ENCODE measurements around the gene SETD5. TPM values are rescaled to one million over a fixed set of nuclear protein-coding genes. Genes with fewer than 3 reads are reported as not detected.

The SETD5 gene
- total RNA-seq, 2 experiments from 2014 or later = 118 to 128 TPM

DNA sequence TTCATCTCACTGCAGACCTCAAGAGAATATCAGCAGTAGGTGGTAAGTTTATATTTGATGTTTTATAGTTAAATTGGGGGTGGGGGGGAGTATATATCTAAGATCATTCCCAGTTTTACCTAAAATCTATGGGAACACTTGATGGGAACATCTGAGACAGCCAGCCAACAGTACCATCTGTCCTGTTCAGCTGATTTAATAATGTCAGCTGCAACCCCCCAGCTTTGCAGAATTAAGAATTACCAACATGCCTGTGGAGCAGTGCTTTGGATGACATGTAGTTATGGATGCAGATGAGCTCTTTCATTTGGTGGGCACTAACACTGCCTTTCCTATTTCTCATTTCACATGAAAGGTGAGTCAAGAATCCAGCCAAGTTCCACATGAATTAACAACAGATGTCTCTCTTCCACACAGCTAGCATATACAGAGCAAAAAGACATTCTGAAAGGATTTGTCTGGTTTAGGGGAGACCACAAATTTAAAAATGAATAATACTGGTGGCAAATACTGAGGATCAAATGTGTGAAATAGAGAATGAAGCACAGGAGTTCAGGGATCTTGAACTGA is 76.2 kb downstream of the SETD5 start:
- TF ChIP-seq, protein P1, sequence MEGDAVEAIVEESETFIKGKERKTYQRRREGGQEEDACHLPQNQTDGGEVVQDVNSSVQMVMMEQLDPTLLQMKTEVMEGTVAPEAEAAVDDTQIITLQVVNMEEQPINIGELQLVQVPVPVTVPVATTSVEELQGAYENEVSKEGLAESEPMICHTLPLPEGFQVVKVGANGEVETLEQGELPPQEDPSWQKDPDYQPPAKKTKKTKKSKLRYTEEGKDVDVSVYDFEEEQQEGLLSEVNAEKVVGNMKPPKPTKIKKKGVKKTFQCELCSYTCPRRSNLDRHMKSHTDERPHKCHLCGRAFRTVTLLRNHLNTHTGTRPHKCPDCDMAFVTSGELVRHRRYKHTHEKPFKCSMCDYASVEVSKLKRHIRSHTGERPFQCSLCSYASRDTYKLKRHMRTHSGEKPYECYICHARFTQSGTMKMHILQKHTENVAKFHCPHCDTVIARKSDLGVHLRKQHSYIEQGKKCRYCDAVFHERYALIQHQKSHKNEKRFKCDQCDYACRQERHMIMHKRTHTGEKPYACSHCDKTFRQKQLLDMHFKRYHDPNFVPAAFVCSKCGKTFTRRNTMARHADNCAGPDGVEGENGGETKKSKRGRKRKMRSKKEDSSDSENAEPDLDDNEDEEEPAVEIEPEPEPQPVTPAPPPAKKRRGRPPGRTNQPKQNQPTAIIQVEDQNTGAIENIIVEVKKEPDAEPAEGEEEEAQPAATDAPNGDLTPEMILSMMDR (IDR thresholded peaks at IDR 0.05) = no peak
- no peak overlapping the region for H3K4me3 Mint-ChIP-seq
- DNase-seq = no peak
- POLR2A ChIA-PET = no interaction called here
- H3K4me1 Mint-ChIP-seq (ENCODE audit: low read depth) = peaks cover 1% of the 10 kb centered on the region
- intact Hi-C loops (cut with micrococcal nuclease) = no loop called here
- H3K27ac Mint-ChIP-seq = no peak overlapping the region
- ATAC-seq = no peak
- CTCF ChIA-PET = interaction anchor here (0.8 to 1.4 kb wide), 3 partner anchors 27 to 254 kb away, joined by 4 read pairs; no protein-coding TSS in a partner anchor
- peaks cover 73% of the 10 kb centered on the region for H3K36me3 Mint-ChIP-seq (ENCODE audit: low read depth)
- H3K9me3 Mint-ChIP-seq = no peaks in the 10 kb centered on the region
- H3K27me3 Mint-ChIP-seq = no peaks in the 10 kb centered on the region

DNA sequence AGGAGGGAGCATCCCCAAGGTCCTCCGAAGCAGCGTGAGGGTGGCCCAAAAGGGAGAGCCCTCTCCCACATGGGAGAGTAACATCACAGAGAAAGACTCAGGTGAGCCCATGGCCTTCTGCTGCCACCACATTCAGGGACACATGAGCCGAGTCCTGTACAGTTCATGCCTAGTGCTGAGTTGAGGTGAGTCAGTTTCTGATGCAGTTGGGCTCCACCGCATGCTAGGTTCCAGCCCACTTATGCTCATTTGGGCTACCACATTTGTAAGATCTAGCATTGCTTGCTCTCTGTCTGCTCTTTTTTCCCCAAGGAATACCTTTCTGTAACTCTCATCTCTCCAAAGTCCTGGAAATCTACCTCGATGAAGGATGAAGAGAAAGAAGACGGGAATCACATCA is 77.1 kb downstream of the SETD5 start:
- no peak overlapping the region for H3K4me3 Mint-ChIP-seq
- H3K27ac Mint-ChIP-seq = no peak overlapping the region
- no peaks in the 10 kb centered on the region for H3K9me3 Mint-ChIP-seq
- CTCF ChIA-PET = no interaction called here
- intact Hi-C loops (cut with micrococcal nuclease) = no loop called here
- H3K4me1 Mint-ChIP-seq (ENCODE audit: low read depth) = no peaks in the 10 kb centered on the region
- ATAC-seq (no peak), DNase-seq (no peak)
- POLR2A ChIA-PET = no interaction called here
- TF ChIP-seq, protein P1 (IDR thresholded peaks at IDR 0.05) = no peak
- no peaks in the 10 kb centered on the region for H3K27me3 Mint-ChIP-seq
- H3K36me3 Mint-ChIP-seq (ENCODE audit: low read depth) = peaks cover 77% of the 10 kb centered on the region

DNA sequence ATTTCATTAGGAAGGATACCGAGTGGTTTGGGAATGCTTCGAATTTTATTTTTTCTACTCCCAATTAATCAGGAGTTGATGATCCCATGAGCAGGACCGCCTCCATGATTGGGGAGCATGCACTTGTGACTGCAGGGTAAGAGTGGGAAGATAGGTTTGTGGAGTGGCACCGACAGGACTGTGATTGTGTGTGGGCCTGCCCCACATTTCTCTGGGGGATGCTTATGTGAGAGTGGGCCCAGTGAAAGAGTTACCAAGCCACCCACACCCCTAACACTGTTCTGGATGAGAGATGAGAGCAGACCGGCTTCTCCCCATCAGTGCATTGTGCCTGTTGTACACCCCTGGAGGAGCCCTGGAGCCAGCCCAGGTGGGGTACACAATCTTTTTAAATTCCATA is 79.5 kb downstream of the SETD5 start:
- H3K27me3 Mint-ChIP-seq = no peaks in the 10 kb centered on the region
- CTCF ChIA-PET = no interaction called here

DNA sequence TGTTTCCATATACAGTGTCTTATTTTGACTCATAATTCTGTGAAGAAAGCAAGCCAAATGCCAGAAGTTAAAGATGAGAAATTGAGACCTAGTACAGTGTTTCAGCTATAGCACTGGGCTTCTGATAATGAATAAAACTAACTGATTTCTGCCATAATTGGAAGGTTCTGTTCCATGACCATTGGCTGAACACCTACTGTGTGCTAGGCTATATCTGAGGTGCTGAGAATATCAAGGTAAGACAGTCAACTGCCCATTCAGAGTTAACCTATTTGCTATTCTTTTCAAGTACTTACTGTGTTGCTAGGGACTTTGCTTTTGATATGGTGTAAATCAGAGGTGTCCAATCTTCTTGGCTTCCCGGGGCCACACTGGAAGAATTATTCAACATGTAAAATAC is 82.8 kb downstream of the SETD5 start:
- ChIA-PET CTCF (interaction anchor here (0.9 kb wide), 1 partner anchor 247 kb away, joined by 3 read pairs; no protein-coding TSS in a partner anchor), POLR2A (no interaction called here)
- TF ChIP-seq, protein P1 (IDR thresholded peaks at IDR 0.05) = no peak
- no peak overlapping the region for H3K27ac Mint-ChIP-seq
- intact Hi-C loops (cut with micrococcal nuclease) = no loop called here
- peaks cover 68% of the 10 kb centered on the region for H3K36me3 Mint-ChIP-seq (ENCODE audit: low read depth)
- ATAC-seq (no peak), DNase-seq (no peak)
- H3K4me3 Mint-ChIP-seq = no peak overlapping the region
- H3K4me1 Mint-ChIP-seq (ENCODE audit: low read depth) = peaks cover 2% of the 10 kb centered on the region
- no peaks in the 10 kb centered on the region for H3K9me3 Mint-ChIP-seq
- H3K27me3 Mint-ChIP-seq = no peaks in the 10 kb centered on the region

More for the DNA sequence above, 79.5 kb downstream of the SETD5 start:
- no peaks in the 10 kb centered on the region for H3K9me3 Mint-ChIP-seq
- TF ChIP-seq, protein P1 (IDR thresholded peaks at IDR 0.05) = no peak
- no peak overlapping the region for H3K4me3 Mint-ChIP-seq
- intact Hi-C loops (cut with micrococcal nuclease) = no loop called here
- H3K4me1 Mint-ChIP-seq (ENCODE audit: low read depth) = peaks cover 2% of the 10 kb centered on the region
- DNase-seq (no peak), ATAC-seq (no peak)
- POLR2A ChIA-PET = no interaction called here
- H3K27ac Mint-ChIP-seq = no peak overlapping the region
- peaks cover 77% of the 10 kb centered on the region for H3K36me3 Mint-ChIP-seq (ENCODE audit: low read depth)

DNA sequence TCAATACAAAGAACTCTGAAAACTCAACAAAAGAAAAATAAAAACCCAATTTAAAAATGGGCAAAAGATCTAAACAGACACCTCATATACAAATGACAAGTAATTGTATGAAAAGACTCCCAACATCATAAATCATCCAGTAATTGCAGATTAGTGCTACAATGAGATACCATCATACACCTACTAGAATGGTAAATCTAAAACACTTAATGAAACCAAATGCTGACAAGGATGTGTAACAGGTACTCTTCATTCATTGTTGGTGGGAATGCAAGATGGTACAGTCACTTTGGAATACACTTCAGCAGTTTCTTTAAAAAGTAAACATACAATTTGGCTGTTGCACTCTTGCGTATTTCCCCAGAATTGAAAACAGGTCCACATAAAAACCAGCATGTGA is 87.8 kb downstream of the SETD5 start:
- CTCF ChIA-PET = interaction anchor here (2.0 kb wide), 1 partner anchor 18 kb away, joined by 7 read pairs; no protein-coding TSS in a partner anchor
- TF ChIP-seq, protein P1 (IDR thresholded peaks at IDR 0.05) = no peak

More for the DNA sequence above, 87.8 kb downstream of the SETD5 start:
- peaks cover 9% of the 10 kb centered on the region for H3K9me3 Mint-ChIP-seq
- ATAC-seq (no peak), DNase-seq (no peak)
- intact Hi-C loops (cut with micrococcal nuclease) = no loop called here
- POLR2A ChIA-PET = no interaction called here
- H3K27me3 Mint-ChIP-seq = no peaks in the 10 kb centered on the region
- H3K36me3 Mint-ChIP-seq (ENCODE audit: low read depth) = peaks cover 47% of the 10 kb centered on the region
- H3K4me1 Mint-ChIP-seq (ENCODE audit: low read depth) = no peaks in the 10 kb centered on the region
- H3K27ac Mint-ChIP-seq = no peak overlapping the region
- H3K4me3 Mint-ChIP-seq = no peak overlapping the region
